ENCODE results near the gene AGAP1. TPM values are rescaled to one million over a fixed set of nuclear protein-coding genes. Genes with fewer than 3 reads are reported as not detected.

Gene AGAP1
- polyA plus RNA-seq, 1 donor from 2014 or later, result 17.4 TPM

GRCh38 chr2:235561450-235561849 is 67.6 kb downstream of the AGAP1 start:
- Histone ChIP-seq H3K27ac (ENCODE audit: low read length) (no peak overlapping the region), H4K20me1 (ENCODE audit: insufficient read depth) (no peaks in the 10 kb centered on the region), H2AFZ (ENCODE audit: low read depth, low read length) (no peak overlapping the region), H3K27me3 (ENCODE audit: insufficient read depth, low read depth, low read length) (no peaks in the 10 kb centered on the region), H3K9ac (ENCODE audit: low read length) (no peak overlapping the region), H3K4me3 (ENCODE audit: low read length) (no peak overlapping the region), H3K9me2 (ENCODE audit: insufficient read depth, low read length) (no peaks in the 10 kb centered on the region), H3K9me3 (ENCODE audit: low read length) (no peaks in the 10 kb centered on the region), H3K79me2 (replicated peaks; ENCODE audit: insufficient read depth, low read length) (peaks cover 29% of the 10 kb centered on the region), H3K4me2 (ENCODE audit: low read length) (no peak overlapping the region), H3F3A (ENCODE audit: insufficient read depth, low read length, poor library complexity, severe bottlenecking) (no peaks in the 10 kb centered on the region), H3K36me3 (ENCODE audit: insufficient read depth, low read length) (no peaks in the 10 kb centered on the region)
- TF ChIP-seq EZH2 (IDR thresholded peaks at IDR 0.05; ENCODE audit: borderline replicate concordance, insufficient read depth, low read length, poor library complexity, severe bottlenecking) (no peak), RAD21 (conservative IDR thresholded peaks at IDR 0.05) (no peak), TAF1 (IDR thresholded peaks at IDR 0.05; ENCODE audit: low read depth) (no peak)

DNA sequence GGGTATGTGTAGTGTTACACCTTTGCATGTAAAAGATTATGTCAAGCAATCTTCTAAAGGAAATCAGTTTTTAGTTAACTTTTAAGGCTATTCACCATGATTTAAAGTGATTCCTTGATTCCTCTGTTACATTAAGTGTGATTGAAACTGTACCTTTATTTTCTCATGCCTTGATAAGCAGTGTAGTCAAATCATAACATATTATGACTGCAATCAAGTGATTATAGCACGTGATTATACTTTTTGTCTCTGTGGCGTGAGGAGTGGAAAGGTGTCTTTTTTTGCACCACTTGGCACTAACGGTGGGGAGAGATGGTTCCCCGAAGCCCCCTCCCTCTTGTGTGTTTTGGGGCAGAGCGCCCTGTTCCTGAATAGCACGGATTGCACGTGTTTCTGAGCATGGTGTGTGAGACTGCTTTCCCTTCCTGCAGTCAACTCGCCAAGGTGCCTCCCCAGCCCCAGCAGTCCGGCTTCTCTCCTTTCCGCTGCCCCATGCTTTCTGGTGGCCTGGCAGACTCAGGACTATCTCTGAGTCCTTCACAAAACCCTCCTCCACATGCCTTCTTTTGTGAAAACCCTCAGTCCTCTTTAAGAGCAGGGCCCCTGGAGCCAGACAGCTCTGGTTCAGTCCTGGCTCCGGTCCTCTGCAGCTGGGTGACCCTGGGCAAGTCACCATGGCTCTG is 68.4 kb downstream of the AGAP1 start:
- H4K20me1 ChIP-seq (ENCODE audit: insufficient read depth), result no peaks in the 10 kb centered on the region
- no peak overlapping the region for H3K4me3 ChIP-seq (ENCODE audit: low read length)
- H3K36me3 ChIP-seq (ENCODE audit: insufficient read depth, low read length), result no peaks in the 10 kb centered on the region
- H3K27ac ChIP-seq (ENCODE audit: low read length), result no peak overlapping the region
- H2AFZ ChIP-seq (ENCODE audit: low read depth, low read length), result no peak overlapping the region
- peaks cover 29% of the 10 kb centered on the region for H3K79me2 ChIP-seq (replicated peaks; ENCODE audit: insufficient read depth, low read length)
- H3K9ac ChIP-seq (ENCODE audit: low read length), result no peak overlapping the region
- H3F3A ChIP-seq (ENCODE audit: insufficient read depth, low read length, poor library complexity, severe bottlenecking), result no peaks in the 10 kb centered on the region
- H3K9me3 ChIP-seq (ENCODE audit: low read length), result no peaks in the 10 kb centered on the region
- TF ChIP-seq EZH2 (IDR thresholded peaks at IDR 0.05; ENCODE audit: borderline replicate concordance, insufficient read depth, low read length, poor library complexity, severe bottlenecking) (no peak), POLR2AphosphoS5 (IDR thresholded peaks at IDR 0.05) (no peak), SMC3 (conservative IDR thresholded peaks at IDR 0.05; ENCODE audit: poor library complexity) (no peak), TAF1 (IDR thresholded peaks at IDR 0.05; ENCODE audit: low read depth) (no peak), REST (IDR thresholded peaks at IDR 0.05; ENCODE audit: borderline replicate concordance) (no peak), RAD21 (conservative IDR thresholded peaks at IDR 0.05) (no peak)
- TF ChIP-seq, protein P1, sequence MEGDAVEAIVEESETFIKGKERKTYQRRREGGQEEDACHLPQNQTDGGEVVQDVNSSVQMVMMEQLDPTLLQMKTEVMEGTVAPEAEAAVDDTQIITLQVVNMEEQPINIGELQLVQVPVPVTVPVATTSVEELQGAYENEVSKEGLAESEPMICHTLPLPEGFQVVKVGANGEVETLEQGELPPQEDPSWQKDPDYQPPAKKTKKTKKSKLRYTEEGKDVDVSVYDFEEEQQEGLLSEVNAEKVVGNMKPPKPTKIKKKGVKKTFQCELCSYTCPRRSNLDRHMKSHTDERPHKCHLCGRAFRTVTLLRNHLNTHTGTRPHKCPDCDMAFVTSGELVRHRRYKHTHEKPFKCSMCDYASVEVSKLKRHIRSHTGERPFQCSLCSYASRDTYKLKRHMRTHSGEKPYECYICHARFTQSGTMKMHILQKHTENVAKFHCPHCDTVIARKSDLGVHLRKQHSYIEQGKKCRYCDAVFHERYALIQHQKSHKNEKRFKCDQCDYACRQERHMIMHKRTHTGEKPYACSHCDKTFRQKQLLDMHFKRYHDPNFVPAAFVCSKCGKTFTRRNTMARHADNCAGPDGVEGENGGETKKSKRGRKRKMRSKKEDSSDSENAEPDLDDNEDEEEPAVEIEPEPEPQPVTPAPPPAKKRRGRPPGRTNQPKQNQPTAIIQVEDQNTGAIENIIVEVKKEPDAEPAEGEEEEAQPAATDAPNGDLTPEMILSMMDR (IDR thresholded peaks at IDR 0.05; ENCODE audit: poor library complexity, severe bottlenecking), result no peak
- no peaks in the 10 kb centered on the region for H3K9me2 ChIP-seq (ENCODE audit: insufficient read depth, low read length)
- no peaks in the 10 kb centered on the region for H3K27me3 ChIP-seq (ENCODE audit: insufficient read depth, low read depth, low read length)
- H3K4me2 ChIP-seq (ENCODE audit: low read length), result no peak overlapping the region

All from neural cell (in vitro differentiated cells).